Loucy (cell line): ENCODE data around the gene DLX5.
"Not testable (repeated sequence)": the region's sequence is repeated elsewhere in the genome, so short reads cannot be mapped to it uniquely, and the experiment has no call there.

Experiments
- H2AFZ ChIP-seq: fragments of 200-600 bp; sonication (generic); 2 replicates; pipeline ENCODE4 v1.6.0; 2016; ENCODE audit warnings: antibody characterized with exemption, mild to moderate bottlenecking, low read length, moderate library complexity
- H3F3A ChIP-seq: fragments of 200-600 bp; 2 replicates; pipeline ENCODE4 v1.6.0; 2016; ENCODE audit warnings: antibody characterized with exemption, low read depth, mild to moderate bottlenecking
- H3K27me3 ChIP-seq: fragments of 200-600 bp; sonication (generic); 2 replicates; pipeline ENCODE4 v1.6.1; 2014; ENCODE audit warnings: low read length, mild to moderate bottlenecking; ENCODE audit not compliant: insufficient read depth, poor library complexity, severe bottlenecking
- H3K36me3 ChIP-seq: fragments of 200-600 bp; sonication (generic); 2 replicates; pipeline ENCODE4 v1.6.1; 2016; ENCODE audit warnings: low read length; ENCODE audit not compliant: insufficient read depth
- H3K4me1 ChIP-seq: fragments of 200-600 bp; sonication (generic); 2 replicates; pipeline ENCODE4 v1.5.1; 2014; ENCODE audit warnings: low read length, mild to moderate bottlenecking; ENCODE audit not compliant: insufficient read depth, poor library complexity, severe bottlenecking
- H3K4me2 ChIP-seq: fragments of 200-600 bp; sonication (generic); 2 replicates; pipeline ENCODE4 v1.6.0; 2014; ENCODE audit warnings: antibody characterized with exemption, low read length, low read depth, mild to moderate bottlenecking; ENCODE audit not compliant: poor library complexity, severe bottlenecking
- H3K4me3 ChIP-seq: fragments of 200-600 bp; sonication (generic); 2 replicates; pipeline ENCODE4 v1.5.1; 2014; ENCODE audit warnings: low read length, mild to moderate bottlenecking, mixed read lengths; ENCODE audit not compliant: poor library complexity, severe bottlenecking
- H3K79me2 ChIP-seq: fragments of 200-600 bp; sonication (generic); 2 replicates; pipeline ENCODE4 v1.6.1; 2014; ENCODE audit warnings: low read length; ENCODE audit not compliant: insufficient read depth
- H3K9ac ChIP-seq: fragments of 200-600 bp; sonication (generic); 2 replicates; pipeline ENCODE4 v1.6.0; 2014; ENCODE audit warnings: mild to moderate bottlenecking, low read depth, low read length, moderate library complexity; ENCODE audit not compliant: poor library complexity, severe bottlenecking
- H3K9me2 ChIP-seq: fragments of 200-600 bp; sonication (generic); replicated peaks from 2 replicates; pipeline ENCODE4 v1.6.1; 2016; ENCODE audit warnings: low read depth, low read length, mixed read lengths
- H3K9me3 ChIP-seq: fragments of 200-600 bp; sonication (generic); 2 replicates; pipeline ENCODE4 v1.6.1; 2014; ENCODE audit warnings: mild to moderate bottlenecking, antibody characterized with exemption, low read length, low read depth; ENCODE audit not compliant: insufficient read depth
- H4K20me1 ChIP-seq: fragments of 200-600 bp; sonication (generic); 2 replicates; pipeline ENCODE4 v1.6.0; 2014; ENCODE audit warnings: antibody characterized with exemption, low read length, mild to moderate bottlenecking; ENCODE audit not compliant: insufficient read depth, poor library complexity, severe bottlenecking
- EZH2phosphoT487 ChIP-seq: fragments of 200-600 bp; IDR thresholded peaks from 2 replicates; pipeline ENCODE4 v1.6.1; 2018; ENCODE audit warnings: antibody characterized with exemption, mild to moderate bottlenecking, moderate library complexity, borderline replicate concordance
- TF ChIP-seq, protein P1 (sequence below): fragments of 200-600 bp; sonication (generic); conservative IDR thresholded peaks from 2 replicates; pipeline ENCODE4 v1.5.1; 2014; ENCODE audit warnings: mild to moderate bottlenecking, antibody characterized with exemption, low read length

The DLX5 gene

DNA sequence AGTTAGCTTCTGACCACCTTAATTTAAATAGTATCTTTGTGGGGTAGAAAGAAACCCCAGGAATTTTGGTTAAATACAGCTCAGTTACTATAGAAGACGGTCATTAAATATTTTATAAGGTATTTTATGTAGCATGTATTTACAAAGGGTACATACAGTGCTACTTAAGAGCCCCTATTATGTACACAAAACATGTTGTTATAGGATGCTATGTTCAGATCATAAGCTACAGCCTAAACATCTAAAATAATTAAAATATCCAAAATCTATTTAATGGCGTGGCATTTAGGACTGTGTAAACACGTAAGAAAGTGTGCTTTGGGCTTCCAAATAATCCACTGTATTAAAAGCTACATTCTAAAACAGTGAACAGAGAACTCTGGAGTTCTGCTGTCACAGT lies 39.4 kb upstream of the DLX5 start:
- Histone ChIP-seq H3K4me2 (no peak overlapping the region), H2AFZ (no peak overlapping the region), H3K4me3 (no peak overlapping the region), H3K4me1 (no peaks in the 10 kb centered on the region), H3K79me2 (no peaks in the 10 kb centered on the region), H3K27me3 (no peaks in the 10 kb centered on the region), H3K36me3 (no peaks in the 10 kb centered on the region), H3K9me2 (no peaks in the 10 kb centered on the region), H4K20me1 (no peaks in the 10 kb centered on the region), H3K9ac (no peak overlapping the region), H3F3A (no peaks in the 10 kb centered on the region), H3K9me3 (no peaks in the 10 kb centered on the region)
- TF ChIP-seq, protein P1, sequence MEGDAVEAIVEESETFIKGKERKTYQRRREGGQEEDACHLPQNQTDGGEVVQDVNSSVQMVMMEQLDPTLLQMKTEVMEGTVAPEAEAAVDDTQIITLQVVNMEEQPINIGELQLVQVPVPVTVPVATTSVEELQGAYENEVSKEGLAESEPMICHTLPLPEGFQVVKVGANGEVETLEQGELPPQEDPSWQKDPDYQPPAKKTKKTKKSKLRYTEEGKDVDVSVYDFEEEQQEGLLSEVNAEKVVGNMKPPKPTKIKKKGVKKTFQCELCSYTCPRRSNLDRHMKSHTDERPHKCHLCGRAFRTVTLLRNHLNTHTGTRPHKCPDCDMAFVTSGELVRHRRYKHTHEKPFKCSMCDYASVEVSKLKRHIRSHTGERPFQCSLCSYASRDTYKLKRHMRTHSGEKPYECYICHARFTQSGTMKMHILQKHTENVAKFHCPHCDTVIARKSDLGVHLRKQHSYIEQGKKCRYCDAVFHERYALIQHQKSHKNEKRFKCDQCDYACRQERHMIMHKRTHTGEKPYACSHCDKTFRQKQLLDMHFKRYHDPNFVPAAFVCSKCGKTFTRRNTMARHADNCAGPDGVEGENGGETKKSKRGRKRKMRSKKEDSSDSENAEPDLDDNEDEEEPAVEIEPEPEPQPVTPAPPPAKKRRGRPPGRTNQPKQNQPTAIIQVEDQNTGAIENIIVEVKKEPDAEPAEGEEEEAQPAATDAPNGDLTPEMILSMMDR = no peak
- TF ChIP-seq EZH2phosphoT487 = no peak

DNA sequence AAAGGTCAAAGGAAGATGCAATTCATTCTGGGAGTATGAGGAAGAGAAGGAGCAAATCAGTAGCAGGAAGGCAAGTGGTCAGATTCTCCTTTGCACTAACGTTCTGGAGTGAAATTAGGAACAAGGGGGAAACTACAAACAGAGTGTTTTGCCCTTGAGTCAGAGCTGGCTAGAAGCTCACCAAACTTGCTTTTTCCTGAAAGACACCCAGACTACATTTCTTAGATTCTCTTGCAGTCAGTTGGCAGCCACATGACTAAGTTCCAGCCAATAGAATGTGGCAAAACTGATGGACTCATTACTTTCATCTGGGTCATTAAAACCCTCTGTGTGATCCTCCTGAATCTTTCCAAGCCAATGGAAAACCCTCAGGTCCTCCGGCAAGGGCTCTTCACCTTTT lies 18.6 kb upstream of the DLX5 start:
- Histone ChIP-seq H3K36me3 (no peaks in the 10 kb centered on the region), H3K9me3 (no peaks in the 10 kb centered on the region), H3K4me3 (no peak overlapping the region), H3K9me2 (no peaks in the 10 kb centered on the region), H3K27me3 (no peaks in the 10 kb centered on the region), H3K4me2 (no peak overlapping the region), H3K79me2 (no peaks in the 10 kb centered on the region), H3F3A (no peaks in the 10 kb centered on the region), H3K9ac (no peak overlapping the region), H3K4me1 (no peaks in the 10 kb centered on the region), H4K20me1 (no peaks in the 10 kb centered on the region), H2AFZ (no peak overlapping the region)
- TF ChIP-seq EZH2phosphoT487 = no peak
- TF ChIP-seq, protein P1 = no peak

DNA sequence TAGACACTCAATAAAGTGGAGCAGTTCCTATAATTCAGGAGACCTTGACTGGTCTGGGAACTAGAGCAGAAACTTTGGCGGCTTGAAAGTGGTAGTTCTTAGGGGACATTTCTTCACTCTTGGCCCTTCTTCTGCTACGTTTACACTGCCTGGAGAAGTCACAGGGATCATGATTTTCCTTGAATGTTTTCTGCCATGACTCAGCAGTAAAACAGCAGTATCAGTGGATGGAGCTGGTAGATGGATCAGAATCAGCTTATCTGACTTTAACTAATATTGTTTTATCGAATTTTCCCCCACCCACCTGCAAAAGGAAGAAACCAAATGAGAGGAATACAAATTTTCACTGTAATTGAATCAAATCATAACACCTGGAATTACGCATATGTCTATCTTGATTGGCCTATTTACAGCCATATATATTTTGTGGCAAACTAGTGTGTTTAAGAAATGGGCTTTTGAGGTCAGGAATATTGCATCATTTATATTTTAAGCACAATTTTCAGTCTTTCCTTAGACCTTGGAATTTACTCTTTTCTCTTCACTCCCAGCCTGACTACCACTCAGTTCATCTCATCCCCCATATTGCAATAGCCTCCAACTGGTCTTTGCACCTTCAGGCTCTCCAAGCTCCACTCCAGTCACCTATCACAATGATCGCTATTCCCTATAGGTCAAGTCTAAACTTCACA lies 14.9 kb upstream of the DLX5 start:
- Histone ChIP-seq H4K20me1 (no peaks in the 10 kb centered on the region), H2AFZ (no peak overlapping the region), H3K9me3 (no peaks in the 10 kb centered on the region), H3K4me2 (no peak overlapping the region), H3F3A (no peaks in the 10 kb centered on the region), H3K27me3 (no peaks in the 10 kb centered on the region), H3K4me1 (no peaks in the 10 kb centered on the region), H3K36me3 (no peaks in the 10 kb centered on the region), H3K4me3 (no peak overlapping the region), H3K9ac (no peak overlapping the region), H3K9me2 (no peaks in the 10 kb centered on the region), H3K79me2 (no peaks in the 10 kb centered on the region)
- TF ChIP-seq, protein P1 = no peak
- TF ChIP-seq EZH2phosphoT487 = no peak

DNA sequence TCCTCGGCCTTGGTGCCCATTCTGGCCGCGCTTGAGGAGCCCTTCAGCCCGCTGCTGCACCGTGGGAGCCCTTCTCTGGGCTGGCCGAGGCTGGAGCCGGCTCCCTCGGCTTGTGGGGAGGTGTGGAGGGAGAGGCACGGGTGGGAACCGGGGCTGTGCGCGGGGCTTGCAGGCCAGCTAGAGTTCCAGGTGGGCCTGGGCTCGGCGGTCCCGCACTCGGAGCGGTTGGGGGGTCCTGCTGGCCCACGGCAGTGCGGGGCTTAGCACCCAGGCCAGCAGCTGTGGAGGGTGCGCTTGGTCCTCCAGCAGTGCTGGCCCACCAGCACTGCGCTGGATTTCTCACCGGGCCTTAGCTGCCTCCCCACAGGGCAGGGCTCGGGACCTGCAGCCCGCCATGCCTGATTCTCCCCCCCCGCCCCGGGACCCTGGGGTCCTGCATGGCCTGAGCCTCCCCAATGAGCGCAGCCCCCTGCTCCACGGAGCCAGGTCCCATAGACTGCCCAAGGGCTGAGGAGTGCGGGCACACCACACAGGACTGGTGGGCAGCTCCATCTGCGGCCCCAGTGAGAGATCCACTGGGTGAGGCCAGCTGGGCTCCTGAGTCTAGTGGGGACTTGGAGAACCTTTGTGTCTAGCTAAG lies 9.7 kb upstream of the DLX5 start:
- H3F3A ChIP-seq, H3K4me2 ChIP-seq, H3K4me1 ChIP-seq, H3K27me3 ChIP-seq, H3K9ac ChIP-seq, H3K79me2 ChIP-seq, H3K9me3 ChIP-seq, H3K9me2 ChIP-seq, H3K36me3 ChIP-seq, H3K4me3 ChIP-seq, H2AFZ ChIP-seq, H4K20me1 ChIP-seq: not testable (repeated sequence)
